Prostate gland (tissue), 2 donors: ENCODE results near the gene IFRD2.

Source experiments
- POLR2A ChIP-seq: fragments of 450-650 bp; IDR thresholded peaks from one replicate; pipeline ENCODE4 v1.6.1; 2016; ENCODE audit warnings: antibody characterized with exemption, mild to moderate bottlenecking
- POLR2AphosphoS5 ChIP-seq: sonication (generic); formaldehyde crosslinking; IDR thresholded peaks from one replicate; pipeline ENCODE4 v1.6.1; 2017; ENCODE audit warnings: antibody characterized with exemption
- TF ChIP-seq, protein P1 (sequence below), 4 experiments: fragments of 200-600 bp in 2 of 4; fragments of 450-650 bp in 2 of 4; sonication (generic) in 2 of 4; IDR thresholded peaks; 1 replicate in 3 of 4; 2 replicates in 1 of 4; pipeline ENCODE4 v1.5.1; 2016 to 2019; ENCODE audit warnings: antibody characterized with exemption in 4 of 4, mild to moderate bottlenecking in 2 of 4, moderate library complexity in 2 of 4

DNA sequence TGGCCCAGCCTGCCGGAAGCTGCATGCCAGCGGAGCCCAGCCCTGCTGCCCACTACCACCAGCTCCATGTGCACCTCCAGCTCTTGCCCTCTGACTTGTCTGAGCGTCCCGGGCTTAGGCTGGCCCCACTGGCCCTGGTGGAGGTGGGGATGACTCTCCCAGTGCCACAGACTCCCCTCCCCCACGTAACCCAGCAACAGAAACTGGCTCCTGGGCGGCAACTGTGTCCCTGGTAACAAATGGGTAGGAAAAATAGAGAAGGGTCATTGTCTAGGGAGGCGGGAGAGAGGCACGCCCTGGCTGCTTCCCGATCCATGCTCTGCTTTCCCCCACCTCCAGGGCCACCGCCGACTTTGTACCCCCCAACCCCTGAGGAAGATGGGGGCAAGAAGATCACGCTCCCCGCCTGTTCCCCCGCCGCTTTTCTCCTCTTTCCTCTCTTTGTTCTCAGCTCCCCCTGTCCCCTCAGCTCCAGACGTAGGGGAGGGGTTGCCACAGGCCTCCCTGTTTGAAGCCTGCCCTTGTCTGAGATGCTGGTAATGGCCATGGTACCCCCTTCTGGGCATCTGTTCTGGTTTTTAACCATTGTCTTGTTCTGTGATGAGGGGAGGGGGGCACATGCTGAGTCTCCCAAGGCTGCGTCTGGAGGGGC, 34.1 kb downstream of the IFRD2 start:
- TF ChIP-seq, protein P1, sequence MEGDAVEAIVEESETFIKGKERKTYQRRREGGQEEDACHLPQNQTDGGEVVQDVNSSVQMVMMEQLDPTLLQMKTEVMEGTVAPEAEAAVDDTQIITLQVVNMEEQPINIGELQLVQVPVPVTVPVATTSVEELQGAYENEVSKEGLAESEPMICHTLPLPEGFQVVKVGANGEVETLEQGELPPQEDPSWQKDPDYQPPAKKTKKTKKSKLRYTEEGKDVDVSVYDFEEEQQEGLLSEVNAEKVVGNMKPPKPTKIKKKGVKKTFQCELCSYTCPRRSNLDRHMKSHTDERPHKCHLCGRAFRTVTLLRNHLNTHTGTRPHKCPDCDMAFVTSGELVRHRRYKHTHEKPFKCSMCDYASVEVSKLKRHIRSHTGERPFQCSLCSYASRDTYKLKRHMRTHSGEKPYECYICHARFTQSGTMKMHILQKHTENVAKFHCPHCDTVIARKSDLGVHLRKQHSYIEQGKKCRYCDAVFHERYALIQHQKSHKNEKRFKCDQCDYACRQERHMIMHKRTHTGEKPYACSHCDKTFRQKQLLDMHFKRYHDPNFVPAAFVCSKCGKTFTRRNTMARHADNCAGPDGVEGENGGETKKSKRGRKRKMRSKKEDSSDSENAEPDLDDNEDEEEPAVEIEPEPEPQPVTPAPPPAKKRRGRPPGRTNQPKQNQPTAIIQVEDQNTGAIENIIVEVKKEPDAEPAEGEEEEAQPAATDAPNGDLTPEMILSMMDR (IDR thresholded peaks at IDR 0.05), result no peak
- TF ChIP-seq POLR2A (no peak), POLR2AphosphoS5 (no peak)
